ENCODE data around the gene PHOSPHO1.

Gene PHOSPHO1

GRCh38 chr17:49241692-49242397 is 11.3 kb upstream of the PHOSPHO1 start:
- DNase-seq = no peak

- DNase-seq = no peak
Measured at GRCh38 chr17:49241040-49241439, 10.5 kb upstream of the PHOSPHO1 start.

GRCh38 chr17:49240619-49241018 is 10.0 kb upstream of the PHOSPHO1 start:
- no peak for DNase-seq

- DNase-seq = no peak
Measured at GRCh38 chr17:49239963-49240362, 9.4 kb upstream of the PHOSPHO1 start.

GRCh38 chr17:49235896-49236295 is 5.3 kb upstream of the PHOSPHO1 start:
- DNase-seq = no peak

GRCh38 chr17:49234509-49235080 is 4.0 kb upstream of the PHOSPHO1 start:
- DNase-seq = no peak

GRCh38 chr17:49231563-49231894 is 942 bp upstream of the PHOSPHO1 start:
- no peak for DNase-seq

GRCh38 chr17:49229805-49230600 is 584 bp downstream of the PHOSPHO1 start:
- DNase-seq = no peak

GRCh38 chr17:49229076-49229804 is 1.3 kb downstream of the PHOSPHO1 start:
- no peak for DNase-seq

GRCh38 chr17:49227436-49228261 is 2.9 kb downstream of the PHOSPHO1 start:
- peak; percentile 52 to 76 (median 57) for DNase-seq

- no peak for DNase-seq
Measured at GRCh38 chr17:49226771-49227435, 3.7 kb downstream of the PHOSPHO1 start.

GRCh38 chr17:49225554-49226236 is 4.9 kb downstream of the PHOSPHO1 start:
- no peak for DNase-seq

- DNase-seq = no peak
Measured at GRCh38 chr17:49224997-49225337, 5.6 kb downstream of the PHOSPHO1 start.

GRCh38 chr17:49224198-49224996 is 6.2 kb downstream of the PHOSPHO1 start:
- peak in 2 of 4 experiments; percentile 17 to 38 for DNase-seq

- peak; percentile 31 to 68 (median 36) for DNase-seq
Measured at GRCh38 chr17:49223517-49224197, 6.9 kb downstream of the PHOSPHO1 start.

- DNase-seq = no peak
Measured at GRCh38 chr17:49223168-49223516, 7.4 kb downstream of the PHOSPHO1 start.

GRCh38 chr17:49219987-49220386 is 10.6 kb downstream of the PHOSPHO1 start:
- DNase-seq = no peak

- no peak for DNase-seq
Measured at GRCh38 chr17:49218941-49219913, 11.4 kb downstream of the PHOSPHO1 start.
